GM12878 (cell line): ENCODE data around the gene RASGEF1B. TPM values are rescaled to one million over a fixed set of nuclear protein-coding genes. Genes with fewer than 3 reads are reported as not detected.

ENCODE experiments used
- ATAC-seq: fragments of 200-7000 bp; cut with Tn5 transposase; 3 replicates; pipeline ENCODE4 v1.9.1; 2020; ENCODE audit warnings: mild to moderate bottlenecking, moderate library complexity
- BruUV-seq: library from RNA; stranded (reverse); fragments of 400-500 nt; replicated peaks from 2 replicates; lab custom pipeline; 2021; lab: Mats Ljungman, UMichigan
- CTCF ChIA-PET: fragments of 300-600 bp; sonication (Branson Sonifier 250); formaldehyde crosslinking; extraction: SDS; loops from one replicate; lab custom pipeline; 2021; ENCODE audit warnings: inconsistent platforms; lab: Yijun Ruan, JAX
- POLR2A ChIA-PET: fragments of 350-600 bp; formaldehyde crosslinking; extraction: SDS; loops from one replicate; lab custom pipeline; 2021; ENCODE audit warnings: inconsistent platforms; lab: Charles Lee
- RAD21 ChIA-PET: fragments of 300-600 bp; sonication (Branson Sonifier 250); formaldehyde crosslinking; loops from one replicate; lab custom pipeline; 2023; ENCODE audit warnings: antibody characterized with exemption; ENCODE audit not compliant: unreplicated experiment; lab: Charles Lee
- SMC1A ChIA-PET: fragments of 300-600 bp; sonication (Branson Sonifier 250); formaldehyde crosslinking; loops from one replicate; lab custom pipeline; 2023; ENCODE audit not compliant: unreplicated experiment, uncharacterized antibody; lab: Charles Lee
- DNase-seq: peaks from one replicate; pipeline ENCODE4 v3.0.0-alpha.2; 2011; ENCODE audit warnings: low read depth, low spot score
- FAIRE-seq: peaks from 3 replicates; lab custom pipeline; 2011; peaks lifted over from hg19 to GRCh38; lab: Jason Lieb, UNC
- H2AFZ ChIP-seq: 2 replicates; pipeline ENCODE4 v1.6.0; 2011; ENCODE audit warnings: low read depth, low read length, control low read depth; ENCODE audit not compliant: control insufficient read depth
- H3K27ac ChIP-seq: 2 replicates; pipeline ENCODE4 v1.5.1; 2011; ENCODE audit warnings: control low read depth; ENCODE audit not compliant: control insufficient read depth, insufficient read depth
- H3K27me3 ChIP-seq, 2 experiments: replicated peaks in 1 of 2; 2 replicates each; pipeline versions ENCODE4 v1.6.0 to v1.6.1; 2011; ENCODE audit warnings: low read length in 1 of 2; ENCODE audit not compliant: control insufficient read depth in 2 of 2, insufficient read depth in 2 of 2
- H3K36me3 ChIP-seq, 2 experiments: 2 replicates each; pipeline ENCODE4 v1.5.1; 2011; ENCODE audit warnings: low read length in 1 of 2; ENCODE audit not compliant: control insufficient read depth in 2 of 2, insufficient read depth in 2 of 2
- H3K4me1 ChIP-seq: 2 replicates; pipeline ENCODE4 v1.6.1; 2011; ENCODE audit warnings: mild to moderate bottlenecking, low read length, moderate library complexity, mixed read lengths; ENCODE audit not compliant: control insufficient read depth, insufficient read depth
- H3K4me2 ChIP-seq: 2 replicates; pipeline ENCODE4 v1.6.0; 2011; ENCODE audit warnings: control low read depth; ENCODE audit not compliant: control insufficient read depth, insufficient read depth
- H3K4me3 ChIP-seq: fragments of 200-600 bp; sonication (generic); 2 replicates; pipeline ENCODE4 v1.5.1; 2016
- H3K79me2 ChIP-seq: 2 replicates; pipeline ENCODE4 v1.6.0; 2011; ENCODE audit warnings: low read length; ENCODE audit not compliant: control insufficient read depth, insufficient read depth
- H3K9ac ChIP-seq: 2 replicates; pipeline ENCODE4 v1.8.0; 2011; ENCODE audit warnings: low read length, control low read depth, mixed read lengths; ENCODE audit not compliant: control insufficient read depth, insufficient read depth
- H3K9me3 ChIP-seq: replicated peaks from 3 replicates; pipeline ENCODE4 v1.5.1; 2011; ENCODE audit warnings: mild to moderate bottlenecking, low read length; ENCODE audit not compliant: control insufficient read depth, insufficient read depth
- H4K20me1 ChIP-seq: 2 replicates; pipeline ENCODE4 v1.6.0; 2011; ENCODE audit not compliant: control insufficient read depth, insufficient read depth
- CEBPB ChIP-seq, 2 experiments: fragments of 150-350 bp in 1 of 2; IDR thresholded peaks; 2 replicates each; pipeline ENCODE4 v1.6.1; 2012 to 2014; ENCODE audit warnings: low read depth in 2 of 2, low read length in 2 of 2, borderline replicate concordance in 1 of 2, inconsistent platforms in 1 of 2
- CUX1 ChIP-seq: IDR thresholded peaks from 2 replicates; pipeline ENCODE4 v1.6.1; 2012; ENCODE audit warnings: improper control_type of control experiment, low read depth, low read length; ENCODE audit not compliant: insufficient replicate concordance
- DPF2 ChIP-seq: fragments of 450-650 bp; IDR thresholded peaks from 2 replicates; pipeline ENCODE4 v1.6.1; 2017; ENCODE audit warnings: mild to moderate bottlenecking
- IKZF1 ChIP-seq: fragments of 450-650 bp; conservative IDR thresholded peaks from 2 replicates; pipeline ENCODE4 v1.6.1; 2017; ENCODE audit warnings: antibody characterized with exemption, mild to moderate bottlenecking
- KLF5 ChIP-seq: fragments of 450-650 bp; IDR thresholded peaks from 2 replicates; pipeline ENCODE4 v1.6.1; 2014; ENCODE audit warnings: mild to moderate bottlenecking; ENCODE audit not compliant: partially characterized antibody
- MTA3 ChIP-seq: IDR thresholded peaks from 2 replicates; pipeline ENCODE4 v1.6.1; 2012; ENCODE audit warnings: low read length, inconsistent platforms, borderline replicate concordance
- NBN ChIP-seq: fragments of 450-650 bp; IDR thresholded peaks from 2 replicates; pipeline ENCODE4 v1.6.1; 2016
- RELA ChIP-seq: fragments of 450-650 bp; IDR thresholded peaks from 2 replicates; pipeline ENCODE4 v1.8.0; 2014; ENCODE audit warnings: borderline replicate concordance; ENCODE audit not compliant: partially characterized antibody
- SMC3 ChIP-seq: IDR thresholded peaks from 2 replicates; pipeline ENCODE4 v1.6.1; 2011; ENCODE audit warnings: low read length, improper control_type of control experiment, borderline replicate concordance
- STAT1 ChIP-seq: fragments of 450-650 bp; conservative IDR thresholded peaks from 2 replicates; pipeline ENCODE4 v1.6.1; 2014; ENCODE audit warnings: antibody characterized with exemption, mild to moderate bottlenecking
- TBL1XR1 ChIP-seq: IDR thresholded peaks from 2 replicates; pipeline ENCODE4 v1.6.1; 2012; ENCODE audit warnings: low read depth, low read length, improper control_type of control experiment
- YBX1 ChIP-seq: fragments of 450-650 bp; IDR thresholded peaks from 2 replicates; pipeline ENCODE4 v1.6.1; 2016; ENCODE audit warnings: antibody characterized with exemption
- ZBTB40 ChIP-seq: fragments of 450-650 bp; IDR thresholded peaks from 2 replicates; pipeline ENCODE4 v1.6.1; 2016; ENCODE audit warnings: mild to moderate bottlenecking, moderate library complexity, borderline replicate concordance
- WGBS: methylation state at CpG from one replicate; pipeline ENCODE4 v1.1.6; 2016; ENCODE audit warnings: low lambda C conversion rate; ENCODE audit not compliant: insufficient replicate concordance, insufficient coverage; ENCODE audit errors: missing lambda C conversion rate; 5-methylcytosine and 5-hydroxymethylcytosine counted together
- in situ Hi-C: fragments of 300-500 bp; cut with MboI; formaldehyde crosslinking; loops from 9 replicates; pipeline ENCODE4 v1.14.3; 2018; ENCODE audit warnings: mixed read lengths
- intact Hi-C: fragments of 100-400 bp; cut with micrococcal nuclease; formaldehyde crosslinking; loops from one replicate; pipeline ENCODE4 v1.14.2; 2022; ENCODE audit not compliant: unreplicated experiment
- polyA plus RNA-seq, 11 experiments: library from polyadenylated mRNA; depleted of rRNA in 4 of 11; unstranded in 6 of 11; stranded (reverse) in 5 of 11; fragments of >200 nt; fragmentation: Nextera tagmentation in 4 of 11; fragmentation: Illumina TruSeq in 1 of 11; extraction: Ambion mirVana in 4 of 11; extraction: Trizol in 1 of 11; gene quantifications; 1 replicate in 1 of 11; 2 replicates in 10 of 11; pipeline versions ENCODE4 v1.2.1 to v1.2.3, GENCODE V29; 2011 to 2016; ENCODE audit warnings: inconsistent platforms in 2 of 11, missing spikeins in 2 of 11, low read depth in 1 of 11
- total RNA-seq, 4 experiments: library from RNA; depleted of rRNA in 3 of 4; stranded (reverse); fragments of >200 nt in 3 of 4; fragmentation: Illumina TruSeq in 1 of 4; extraction: Trizol in 1 of 4; gene quantifications; 2 replicates each; pipeline versions ENCODE4 v1.2.1 to v1.2.3, GENCODE V29; 2013 to 2021

Gene RASGEF1B
- total and polyA plus RNA-seq, 10 of the 15 experiments (the other 5 are each of a cell fraction or from before 2014, with no cell fraction given), result 0.03 to 0.24 (median 0.10) TPM; not detected in 2

DNA sequence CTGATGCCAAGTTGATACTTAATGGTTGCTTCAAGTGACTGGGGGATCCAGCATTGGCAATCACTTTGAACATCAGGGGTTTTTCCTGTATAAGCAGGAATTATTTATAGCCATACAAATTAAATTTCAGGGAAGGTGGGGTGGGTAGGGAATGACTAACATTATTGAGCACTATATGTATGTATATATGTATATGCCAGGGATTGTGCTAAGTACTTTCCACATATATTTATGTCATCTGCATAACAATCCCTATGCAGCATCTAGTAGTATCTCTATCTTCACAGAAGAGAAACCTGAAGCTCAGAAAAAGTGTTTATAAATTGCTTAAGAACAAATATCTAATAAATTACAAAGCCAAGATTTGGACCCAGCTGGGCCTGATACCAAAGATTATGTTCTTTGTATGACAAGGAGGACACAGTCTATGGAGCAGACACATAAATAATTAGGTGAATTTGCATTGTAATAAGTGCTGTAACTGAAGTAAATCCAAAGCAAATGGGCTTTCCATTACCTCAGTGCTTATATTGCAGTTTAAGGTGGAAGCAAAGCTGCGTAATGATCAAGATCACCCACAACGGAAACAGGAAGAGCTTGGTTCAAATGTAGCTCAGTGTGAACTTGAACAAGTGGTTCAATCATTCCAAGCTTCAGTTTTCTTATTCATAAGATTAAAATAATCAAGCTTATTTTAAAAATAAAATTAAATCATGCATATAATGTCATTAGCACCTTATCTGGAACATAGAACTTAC, 18.9 kb upstream of the RASGEF1B start (continued):
- TF ChIP-seq SMC3 (no peak), NBN (no peak), YBX1 (no peak), CEBPB (IDR thresholded peaks at IDR 0.05; ENCODE audit: borderline replicate concordance in 1 of 2, low read depth in 2 of 2, low read length in 2 of 2) (no peak)
- TF ChIP-seq, all 136 proteins: peak for 0

GRCh38 chr4:81486502-81486901, 14.8 kb upstream of the RASGEF1B start:
- H3K79me2 ChIP-seq, result no peaks in the 10 kb centered on the region
- WGBS, result 100% methylated on average over 1 of the region's 1 CpG
- H3K36me3 ChIP-seq, result no peaks in the 10 kb centered on the region
- no peak overlapping the region for H3K4me3 ChIP-seq
- no peaks in the 10 kb centered on the region for H3K4me1 ChIP-seq
- no peak overlapping the region for H3K4me2 ChIP-seq
- H4K20me1 ChIP-seq, result no peaks in the 10 kb centered on the region
- ChIA-PET POLR2A (no interaction called here), CTCF (no interaction called here), RAD21 (no interaction called here), SMC1A (no interaction called here)
- no TSS peak for BruUV-seq
- ATAC-seq, result no peak
- H3K27ac ChIP-seq, result no peak overlapping the region
- no peak for DNase-seq
- FAIRE-seq, result no peak
- in situ Hi-C loops, result no loop called here
- no peak overlapping the region for H2AFZ ChIP-seq
- H3K9me3 ChIP-seq, result no peaks in the 10 kb centered on the region
- H3K9ac ChIP-seq, result no peak overlapping the region
- no peak for TF ChIP-seq DPF2
- no peak for TF ChIP-seq IKZF1
- no peak for TF ChIP-seq RELA
- no peak for TF ChIP-seq KLF5
- no peak for TF ChIP-seq CUX1
- no peak for TF ChIP-seq MTA3
- no peak for TF ChIP-seq TBL1XR1
- TF ChIP-seq ZBTB40, result no peak
- TF ChIP-seq STAT1, result no peak
- TF ChIP-seq, all 136 proteins: peak for 0
- peaks cover 0 to 3% of the 10 kb centered on the region in 2 experiments; a peak in 1 of 4 replicates for H3K27me3 ChIP-seq
- intact Hi-C loops, result no loop called here
